HG03520 (cell line): ENCODE results near the gene BCAR3.
"Not testable (repeated sequence)": the region's sequence is repeated elsewhere in the genome, so short reads cannot be mapped to it uniquely, and the experiment has no call there.

Source experiments
- ATAC-seq: cut with Tn5 transposase; IDR thresholded peaks from one replicate; pipeline ENCODE4 v1.9.1; 2021; ENCODE audit warnings: mild to moderate bottlenecking, moderate library complexity; ENCODE audit not compliant: unreplicated experiment

The BCAR3 gene

GRCh38 chr1:93671099-93671621, 10.5 kb downstream of the BCAR3 start:
- no peak for ATAC-seq

- ATAC-seq, result no peak
Measured at GRCh38 chr1:93670141-93670540, 11.5 kb downstream of the BCAR3 start.

- ATAC-seq, result no peak
Measured at GRCh38 chr1:93669369-93669768, 12.3 kb downstream of the BCAR3 start.

DNA sequence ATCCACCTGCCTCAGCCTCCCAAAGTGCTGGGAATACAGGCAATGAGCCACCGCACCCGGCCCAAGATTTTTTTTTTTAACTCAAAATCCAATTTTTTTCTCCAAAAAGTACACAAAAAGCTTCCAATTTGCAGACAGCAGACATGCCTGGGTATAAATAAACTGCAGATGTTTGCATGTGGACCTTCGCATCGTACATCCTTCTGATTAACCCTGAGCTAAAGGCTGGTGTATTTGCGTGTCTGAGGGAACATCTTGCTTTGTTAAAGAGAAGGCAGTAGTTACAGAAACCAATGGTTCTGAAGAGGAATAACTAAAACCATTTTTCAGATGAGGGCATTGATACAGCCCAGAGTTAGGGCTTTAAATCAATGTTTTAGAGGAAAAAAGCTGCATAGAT, 12.7 kb downstream of the BCAR3 start:
- no peak for ATAC-seq

DNA sequence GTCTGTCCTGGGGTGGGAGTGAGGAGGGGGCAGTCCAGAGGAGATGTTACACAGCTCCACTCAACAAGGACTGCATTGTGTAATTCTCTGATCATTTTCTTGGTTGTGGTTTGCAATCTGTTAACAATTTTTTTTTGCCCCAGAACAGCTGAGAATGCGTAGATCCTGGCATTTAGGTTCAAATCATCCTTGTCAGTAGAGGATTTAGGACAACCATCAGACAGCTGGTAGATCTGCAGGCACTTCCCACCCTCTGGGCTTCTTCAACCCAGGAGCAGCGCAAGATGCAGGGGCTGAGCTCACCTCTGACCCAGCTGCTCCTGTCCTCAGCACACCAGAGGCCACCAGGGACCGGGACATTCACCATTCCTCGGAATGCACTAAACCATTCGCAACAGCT, 13.5 kb downstream of the BCAR3 start:
- no peak for ATAC-seq

DNA sequence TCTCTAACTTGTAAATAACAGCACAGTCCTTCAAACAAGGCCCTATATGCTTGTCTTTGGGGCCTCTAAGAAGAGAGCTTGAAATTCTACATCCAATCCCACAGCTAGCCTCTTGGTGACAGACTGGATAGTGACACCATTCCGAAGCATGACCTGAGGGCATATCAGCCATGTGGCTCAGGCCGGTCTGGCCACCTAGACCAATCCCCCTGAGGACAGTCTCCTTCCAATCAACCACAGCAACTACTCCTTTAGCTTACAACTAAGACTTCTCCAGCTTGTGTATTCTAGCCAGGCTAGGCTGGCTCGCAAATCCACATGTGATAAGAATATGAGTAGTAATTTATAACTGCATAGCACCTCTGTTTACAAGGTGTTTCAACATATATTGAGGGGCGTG, 14.0 kb downstream of the BCAR3 start:
- ATAC-seq, result no peak

DNA sequence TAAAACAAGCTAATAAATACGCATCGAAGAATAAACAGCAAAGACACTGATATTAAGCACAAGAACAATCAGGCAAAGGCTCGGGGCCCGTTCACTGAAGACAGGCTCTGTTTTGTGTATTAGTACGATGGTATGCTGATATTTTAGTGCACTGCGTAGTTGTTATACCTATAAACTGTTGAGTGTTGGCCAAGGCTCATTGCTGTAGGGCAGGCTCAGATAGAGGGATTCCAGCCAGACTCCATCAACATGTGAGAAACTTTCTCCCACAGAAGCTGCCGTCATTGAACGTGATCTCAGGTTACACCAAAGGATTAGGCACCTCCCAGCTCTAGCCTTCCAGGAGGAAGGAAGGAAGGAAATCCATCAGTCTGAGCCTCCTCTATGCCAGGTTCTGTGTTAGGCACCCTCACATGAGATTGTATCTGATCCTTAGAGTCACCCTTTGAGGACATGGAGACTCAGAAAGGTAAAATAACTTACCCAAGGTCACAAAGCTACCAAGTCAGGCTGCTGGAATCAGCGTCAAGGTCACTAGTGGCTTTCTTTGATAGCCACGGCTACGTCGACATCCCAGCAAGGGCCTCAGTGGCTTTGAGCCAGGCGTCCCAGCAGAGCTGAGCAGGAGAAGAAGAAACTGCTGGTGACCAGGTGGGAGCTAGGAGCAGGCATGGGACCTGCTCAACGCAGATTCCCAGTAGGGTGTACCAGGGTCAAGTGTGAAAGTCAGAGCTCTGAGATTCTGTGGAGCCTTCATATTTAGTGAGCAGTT, 14.8 kb downstream of the BCAR3 start:
- ATAC-seq, result no peak

- no peak for ATAC-seq
Measured at GRCh38 chr1:93665015-93665414, 16.6 kb downstream of the BCAR3 start.

DNA sequence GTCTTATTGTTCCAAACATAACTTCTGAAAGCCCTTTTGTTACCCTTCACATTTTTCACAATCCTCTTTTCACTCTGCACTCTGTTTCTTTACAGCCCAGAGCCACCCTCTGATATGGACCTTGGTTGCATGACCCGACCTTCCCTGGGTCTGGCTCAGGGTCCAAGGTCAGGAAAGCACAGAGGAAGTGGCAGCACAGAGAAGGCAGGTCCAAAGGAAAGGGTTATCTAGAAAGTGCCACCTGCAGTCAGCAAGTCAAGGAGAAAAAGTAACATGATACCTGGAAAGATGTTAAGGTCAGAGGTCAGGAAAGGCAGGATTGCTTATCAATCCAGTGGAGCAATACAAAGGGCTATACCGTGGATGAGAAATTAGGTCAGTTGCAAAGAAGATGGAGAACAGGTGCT, 18.4 kb downstream of the BCAR3 start:
- no peak for ATAC-seq

- no peak for ATAC-seq
Measured at GRCh38 chr1:93662481-93663207, 19.0 kb downstream of the BCAR3 start.

GRCh38 chr1:93661829-93662474, 19.7 kb downstream of the BCAR3 start:
- ATAC-seq, result no peak

GRCh38 chr1:93661341-93661740, 20.3 kb downstream of the BCAR3 start:
- not testable (repeated sequence) for ATAC-seq

DNA sequence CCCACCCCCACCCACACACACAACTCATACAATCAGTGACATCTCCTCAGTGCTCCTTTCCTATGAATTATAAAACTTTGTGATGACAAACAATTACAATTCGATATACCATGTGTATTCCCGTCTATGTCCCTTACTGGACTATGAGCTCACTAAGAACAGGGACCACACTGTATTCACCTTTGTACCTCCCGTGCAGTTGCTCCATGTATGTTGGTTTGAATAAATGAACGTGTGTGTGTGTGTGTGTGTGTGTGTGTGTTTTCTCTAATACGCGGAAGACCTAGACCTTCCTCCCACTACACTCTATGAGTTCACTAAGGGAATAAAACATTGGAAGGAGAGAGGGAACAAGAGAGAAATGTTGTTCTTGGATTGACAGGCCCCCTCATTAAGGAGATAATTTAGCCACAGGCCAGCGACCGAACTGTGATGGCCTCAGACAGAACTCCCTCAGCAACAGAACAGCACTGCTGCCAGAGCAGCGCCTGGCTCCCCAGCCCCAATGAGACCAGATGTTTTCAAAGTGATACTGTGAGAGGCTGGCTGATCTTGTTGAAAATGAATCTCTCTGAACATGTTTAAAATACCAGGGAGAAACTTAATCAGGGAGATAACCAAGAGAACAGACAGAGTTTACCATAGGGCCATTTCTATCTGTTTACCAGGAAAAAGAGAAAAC, 21.7 kb downstream of the BCAR3 start:
- no peak for ATAC-seq

DNA sequence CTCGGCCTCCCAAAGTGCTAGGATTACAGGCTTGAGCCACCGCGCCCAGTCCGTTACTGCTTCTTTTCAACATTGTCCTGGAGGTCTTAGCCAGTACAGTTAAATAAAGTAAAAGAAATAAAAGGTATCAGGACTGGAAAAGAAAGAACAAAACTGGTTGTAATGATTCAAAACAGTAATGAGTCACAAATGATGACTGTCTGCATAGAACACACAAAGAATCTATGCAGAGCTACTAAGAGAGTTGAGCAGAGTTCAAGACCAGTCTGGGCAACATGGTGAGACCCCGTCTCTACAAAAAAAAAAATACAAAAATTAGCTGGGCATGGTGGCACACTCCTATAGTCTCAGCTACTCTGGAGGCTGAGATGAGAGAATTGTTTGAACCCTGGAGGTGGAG, 23.4 kb downstream of the BCAR3 start:
- no peak for ATAC-seq

DNA sequence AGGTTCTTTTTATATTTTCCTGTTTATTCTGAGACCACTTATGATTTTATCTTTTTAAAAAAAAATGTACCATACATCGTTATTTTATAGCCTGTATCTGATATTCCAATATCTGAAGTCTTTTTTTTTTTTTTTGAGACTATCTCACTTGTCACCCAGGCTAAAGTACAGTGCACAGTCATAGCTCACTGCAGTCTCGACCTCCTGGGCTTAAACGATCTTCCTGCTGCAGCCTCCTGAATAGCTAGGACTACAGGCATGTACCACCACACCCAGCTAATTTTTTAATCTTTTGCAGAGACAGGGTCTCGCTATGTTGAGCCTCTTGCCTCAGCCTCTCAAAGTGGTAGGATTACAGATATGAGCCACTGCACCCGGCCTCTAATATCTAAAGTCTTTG, 25.1 kb downstream of the BCAR3 start:
- ATAC-seq, result no peak

GRCh38 chr1:93653656-93654055, 28.0 kb downstream of the BCAR3 start:
- no peak for ATAC-seq

DNA sequence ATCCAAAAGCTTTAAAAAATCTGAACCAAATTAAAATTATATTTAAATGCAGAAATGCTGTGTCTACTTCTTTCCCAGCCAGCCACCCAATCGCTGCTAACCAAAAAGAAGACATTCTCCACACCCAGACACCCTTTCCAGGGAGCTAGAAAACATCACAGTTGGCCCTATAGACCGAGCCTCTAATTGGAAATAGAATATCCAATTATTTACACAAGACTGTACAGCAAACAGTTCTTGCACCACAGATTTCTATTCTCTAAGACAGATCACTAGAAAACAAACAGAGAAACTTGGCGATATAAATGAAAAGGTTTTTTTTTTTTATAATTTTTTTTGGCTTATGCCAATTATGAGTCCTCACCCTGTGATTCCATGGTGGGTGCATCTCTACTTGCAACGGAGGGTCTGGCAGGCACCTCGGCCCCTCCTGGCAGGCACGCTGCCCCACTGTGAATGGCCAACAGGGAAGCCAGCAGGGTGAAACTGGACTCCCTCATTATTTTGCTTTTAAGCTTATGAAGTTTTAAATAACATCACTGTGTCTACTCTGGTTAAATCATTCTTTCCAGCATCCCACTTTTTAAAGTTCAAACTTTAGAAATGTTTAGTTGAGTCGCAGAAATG, 29.2 kb downstream of the BCAR3 start:
- ATAC-seq, result no peak

- ATAC-seq, result no peak
Measured at GRCh38 chr1:93651695-93652094, 29.9 kb downstream of the BCAR3 start.

DNA sequence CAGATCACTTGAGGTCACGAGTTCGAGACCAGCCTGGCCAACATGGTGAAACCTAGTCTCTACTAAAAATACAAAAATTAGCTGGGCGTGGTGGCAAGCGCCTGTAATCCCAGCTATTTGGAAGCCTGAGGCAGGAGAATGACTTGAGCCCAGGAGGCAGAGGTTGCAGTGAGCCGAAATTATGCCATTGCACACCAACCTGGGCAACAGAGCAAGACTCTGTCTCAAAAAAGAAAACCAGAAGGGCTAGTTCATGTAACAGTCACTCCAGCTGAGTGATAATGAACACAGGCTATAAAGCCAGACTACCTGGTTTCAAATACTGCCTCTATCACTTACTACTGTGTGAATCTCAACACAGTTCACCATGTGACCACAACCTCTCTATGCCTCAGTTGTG, 31.5 kb downstream of the BCAR3 start:
- ATAC-seq, result not testable (repeated sequence)

DNA sequence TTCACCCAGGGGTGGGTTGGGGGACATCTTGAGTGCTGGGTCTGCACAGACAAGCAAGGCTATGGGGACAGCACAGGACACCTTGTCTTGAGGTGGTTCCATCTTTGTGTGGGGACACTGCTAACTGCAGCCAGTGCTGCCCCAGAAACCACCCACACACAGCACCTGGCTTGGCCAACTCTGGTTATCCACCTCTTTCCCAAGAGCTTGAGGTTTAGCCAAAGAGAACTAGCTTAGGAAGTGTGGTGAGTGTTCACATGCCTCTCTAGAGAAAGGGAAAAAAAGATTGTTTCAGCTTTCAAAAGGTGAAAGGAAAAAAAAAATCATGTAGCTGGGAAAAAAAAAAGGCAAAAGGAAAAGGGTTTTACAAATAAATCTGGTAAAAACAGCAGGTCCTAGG, 32.4 kb downstream of the BCAR3 start:
- no peak for ATAC-seq

DNA sequence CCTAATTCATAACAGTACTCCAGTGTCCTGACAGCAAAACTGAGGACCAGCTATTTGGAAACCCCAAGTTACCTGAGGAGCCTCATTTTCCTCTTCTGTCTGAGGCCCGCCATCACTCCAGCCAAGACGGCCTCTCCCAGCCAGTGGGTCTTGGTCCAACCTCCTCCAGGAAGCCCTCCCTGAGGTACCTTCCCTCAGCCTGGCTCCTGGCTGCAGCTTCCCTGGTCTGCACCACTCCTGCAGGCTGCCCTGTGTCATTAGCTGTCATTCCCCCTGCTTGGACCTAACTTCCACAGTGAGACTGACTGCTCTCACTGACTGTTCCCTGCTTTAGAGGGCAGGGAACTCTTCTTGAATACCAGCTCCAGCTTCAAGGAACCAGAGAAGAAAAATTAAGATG, 33.0 kb downstream of the BCAR3 start:
- no peak for ATAC-seq
